ENCODE data around the gene NXN.
"Not testable (repeated sequence)": the region's sequence is repeated elsewhere in the genome, so short reads cannot be mapped to it uniquely, and the experiment has no call there.

Gene NXN

GRCh38 chr17:879546-880442, 99.8 kb downstream of the NXN start:
- H3K27ac ChIP-seq (ENCODE audit: low read length, poor library complexity, severe bottlenecking): peak overlapping the region; percentile 58
- peak overlapping the region; percentile 65 for H3K9ac ChIP-seq (ENCODE audit: low read length)
- peak overlapping the region; percentile 39 for H4K8ac ChIP-seq (ENCODE audit: low read length)
- peaks cover 34% of the 10 kb centered on the region for H3K79me1 ChIP-seq (replicated peaks; ENCODE audit: low read length, poor library complexity, severe bottlenecking)
- H2BK120ac ChIP-seq (ENCODE audit: low read depth, low read length): no peak overlapping the region
- 67% methylated on average over 19 of the region's 26 CpGs for WGBS
- peak; percentile 55 for DNase-seq
- no peak overlapping the region for H2BK15ac ChIP-seq (ENCODE audit: low read depth, poor library complexity, severe bottlenecking)
- H2BK5ac ChIP-seq (ENCODE audit: low read depth, low read length, poor library complexity, severe bottlenecking): no peak overlapping the region
- H3K4me1 ChIP-seq (ENCODE audit: control insufficient read depth, insufficient read depth, low read depth, low read length): peaks cover 15% of the 10 kb centered on the region
- peaks cover 0 to 3% of the 10 kb centered on the region in 2 experiments for H3K36me3 ChIP-seq (ENCODE audit: control insufficient read depth in 1 of 2, insufficient read depth in 2 of 2, low read depth in 1 of 2, low read length in 2 of 2)
- H3K9me3 ChIP-seq (ENCODE audit: control insufficient read depth, low read length): no peaks in the 10 kb centered on the region
- no peak overlapping the region for H2BK12ac ChIP-seq (ENCODE audit: low read length in 2 of 2)
- H3K18ac ChIP-seq (ENCODE audit: low read depth in 1 of 2, low read length in 2 of 2): no peak overlapping the region
- no peak overlapping the region for H2AK5ac ChIP-seq (ENCODE audit: low read length, severe bottlenecking)
- H3K4me2 ChIP-seq (ENCODE audit: low read length, poor library complexity, severe bottlenecking): no peak overlapping the region
- H3K27me3 ChIP-seq (ENCODE audit: control insufficient read depth in 1 of 2, insufficient read depth in 1 of 2, low read length in 2 of 2): no peaks in the 10 kb centered on the region
- H3K4ac ChIP-seq (ENCODE audit: low read depth in 1 of 2, low read length in 2 of 2): no peak overlapping the region
- H4K91ac ChIP-seq (ENCODE audit: low read length): no peak overlapping the region
- no peak overlapping the region for H3K4me3 ChIP-seq (ENCODE audit: insufficient read depth in 1 of 2, low read depth in 1 of 2, low read length in 2 of 2)
- no peak overlapping the region for H3K23ac ChIP-seq (ENCODE audit: low read length in 2 of 2)
- H2AFZ ChIP-seq (ENCODE audit: low read depth, low read length): no peak overlapping the region
- no peak overlapping the region for H3K14ac ChIP-seq (ENCODE audit: low read length in 2 of 2)

GRCh38 chr17:877630-878029, 101.9 kb downstream of the NXN start:
- no peaks in the 10 kb centered on the region for H3K27me3 ChIP-seq (ENCODE audit: control insufficient read depth in 1 of 2, insufficient read depth in 1 of 2, low read length in 2 of 2)
- no peak overlapping the region for H4K91ac ChIP-seq (ENCODE audit: low read length)
- peaks cover 32% of the 10 kb centered on the region for H3K79me1 ChIP-seq (replicated peaks; ENCODE audit: low read length, poor library complexity, severe bottlenecking)
- no peak overlapping the region for H3K14ac ChIP-seq (ENCODE audit: low read length in 2 of 2)
- H3K9ac ChIP-seq (ENCODE audit: low read length): no peak overlapping the region
- H3K23ac ChIP-seq (ENCODE audit: low read length in 2 of 2): no peak overlapping the region
- no peak for DNase-seq
- H3K36me3 ChIP-seq (ENCODE audit: control insufficient read depth in 1 of 2, insufficient read depth in 2 of 2, low read depth in 1 of 2, low read length in 2 of 2): peaks cover 0 to 3% of the 10 kb centered on the region in 2 experiments
- H2BK12ac ChIP-seq (ENCODE audit: low read length in 2 of 2): no peak overlapping the region
- H3K4me3 ChIP-seq (ENCODE audit: insufficient read depth in 1 of 2, low read depth in 1 of 2, low read length in 2 of 2): no peak overlapping the region
- H3K4ac ChIP-seq (ENCODE audit: low read depth in 1 of 2, low read length in 2 of 2): no peak overlapping the region
- H2BK15ac ChIP-seq (ENCODE audit: low read depth, poor library complexity, severe bottlenecking): no peak overlapping the region
- H2AK5ac ChIP-seq (ENCODE audit: low read length, severe bottlenecking): peak overlapping the region; percentile 65
- H3K4me1 ChIP-seq (ENCODE audit: control insufficient read depth, insufficient read depth, low read depth, low read length): peaks cover 11% of the 10 kb centered on the region
- H3K18ac ChIP-seq (ENCODE audit: low read depth in 1 of 2, low read length in 2 of 2): no peak overlapping the region
- WGBS: 93% methylated on average over 14 of the region's 14 CpGs
- no peak overlapping the region for H2BK120ac ChIP-seq (ENCODE audit: low read depth, low read length)
- H3K27ac ChIP-seq (ENCODE audit: low read length, poor library complexity, severe bottlenecking): no peak overlapping the region
- no peaks in the 10 kb centered on the region for H3K9me3 ChIP-seq (ENCODE audit: control insufficient read depth, low read length)
- H2AFZ ChIP-seq (ENCODE audit: low read depth, low read length): no peak overlapping the region
- H3K4me2 ChIP-seq (ENCODE audit: low read length, poor library complexity, severe bottlenecking): no peak overlapping the region
- H2BK5ac ChIP-seq (ENCODE audit: low read depth, low read length, poor library complexity, severe bottlenecking): no peak overlapping the region
- H4K8ac ChIP-seq (ENCODE audit: low read length): no peak overlapping the region

GRCh38 chr17:876272-876671, 103.3 kb downstream of the NXN start:
- H2BK120ac ChIP-seq (ENCODE audit: low read depth, low read length): no peak overlapping the region
- H2AK5ac ChIP-seq (ENCODE audit: low read length, severe bottlenecking): no peak overlapping the region
- H4K91ac ChIP-seq (ENCODE audit: low read length): no peak overlapping the region
- no peak overlapping the region for H4K8ac ChIP-seq (ENCODE audit: low read length)
- H3K9ac ChIP-seq (ENCODE audit: low read length): no peak overlapping the region
- peaks cover 34% of the 10 kb centered on the region for H3K79me1 ChIP-seq (replicated peaks; ENCODE audit: low read length, poor library complexity, severe bottlenecking)
- 89% methylated on average over 12 of the region's 12 CpGs for WGBS
- H3K9me3 ChIP-seq (ENCODE audit: control insufficient read depth, low read length): no peaks in the 10 kb centered on the region
- H3K4ac ChIP-seq (ENCODE audit: low read depth in 1 of 2, low read length in 2 of 2): no peak overlapping the region
- H3K14ac ChIP-seq (ENCODE audit: low read length in 2 of 2): no peak overlapping the region
- peaks cover 0 to 3% of the 10 kb centered on the region in 2 experiments for H3K36me3 ChIP-seq (ENCODE audit: control insufficient read depth in 1 of 2, insufficient read depth in 2 of 2, low read depth in 1 of 2, low read length in 2 of 2)
- no peak overlapping the region for H2BK5ac ChIP-seq (ENCODE audit: low read depth, low read length, poor library complexity, severe bottlenecking)
- no peak overlapping the region for H2BK12ac ChIP-seq (ENCODE audit: low read length in 2 of 2)
- no peak overlapping the region for H2BK15ac ChIP-seq (ENCODE audit: low read depth, poor library complexity, severe bottlenecking)
- no peak overlapping the region for H3K4me3 ChIP-seq (ENCODE audit: insufficient read depth in 1 of 2, low read depth in 1 of 2, low read length in 2 of 2)
- H3K4me1 ChIP-seq (ENCODE audit: control insufficient read depth, insufficient read depth, low read depth, low read length): peaks cover 6% of the 10 kb centered on the region
- no peak for DNase-seq
- H3K27ac ChIP-seq (ENCODE audit: low read length, poor library complexity, severe bottlenecking): no peak overlapping the region
- H3K27me3 ChIP-seq (ENCODE audit: control insufficient read depth in 1 of 2, insufficient read depth in 1 of 2, low read length in 2 of 2): no peaks in the 10 kb centered on the region
- H3K23ac ChIP-seq (ENCODE audit: low read length in 2 of 2): no peak overlapping the region
- H2AFZ ChIP-seq (ENCODE audit: low read depth, low read length): no peak overlapping the region
- H3K4me2 ChIP-seq (ENCODE audit: low read length, poor library complexity, severe bottlenecking): no peak overlapping the region
- no peak overlapping the region for H3K18ac ChIP-seq (ENCODE audit: low read depth in 1 of 2, low read length in 2 of 2)

- H4K91ac ChIP-seq (ENCODE audit: low read length); H3K27me3 ChIP-seq (ENCODE audit: control insufficient read depth in 1 of 2, insufficient read depth in 1 of 2, low read length in 2 of 2); H3K14ac ChIP-seq (ENCODE audit: low read length in 2 of 2); H3K23ac ChIP-seq (ENCODE audit: low read length in 2 of 2); H3K18ac ChIP-seq (ENCODE audit: low read depth in 1 of 2, low read length in 2 of 2); H2BK120ac ChIP-seq (ENCODE audit: low read depth, low read length); H2BK5ac ChIP-seq (ENCODE audit: low read depth, low read length, poor library complexity, severe bottlenecking); H2BK12ac ChIP-seq (ENCODE audit: low read length in 2 of 2); H3K9me3 ChIP-seq (ENCODE audit: control insufficient read depth, low read length); H3K27ac ChIP-seq (ENCODE audit: low read length, poor library complexity, severe bottlenecking); H3K4ac ChIP-seq (ENCODE audit: low read depth in 1 of 2, low read length in 2 of 2); H2AK5ac ChIP-seq (ENCODE audit: low read length, severe bottlenecking); H4K8ac ChIP-seq (ENCODE audit: low read length); H3K9ac ChIP-seq (ENCODE audit: low read length); H3K4me2 ChIP-seq (ENCODE audit: low read length, poor library complexity, severe bottlenecking); H3K4me3 ChIP-seq (ENCODE audit: insufficient read depth in 1 of 2, low read depth in 1 of 2, low read length in 2 of 2); H2AFZ ChIP-seq (ENCODE audit: low read depth, low read length); H2BK15ac ChIP-seq (ENCODE audit: low read depth, poor library complexity, severe bottlenecking); H3K4me1 ChIP-seq (ENCODE audit: control insufficient read depth, insufficient read depth, low read depth, low read length); H3K36me3 ChIP-seq (ENCODE audit: control insufficient read depth in 1 of 2, insufficient read depth in 2 of 2, low read depth in 1 of 2, low read length in 2 of 2); DNase-seq: not testable (repeated sequence)
- 94% methylated on average over 2 of the region's 2 CpGs for WGBS
- H3K79me1 ChIP-seq (replicated peaks; ENCODE audit: low read length, poor library complexity, severe bottlenecking): peaks cover 36% of the 10 kb centered on the region
Measured at GRCh38 chr17:874590-874989, 105.0 kb downstream of the NXN start.
